Measurements from ENCODE around the gene RAP1GAP.

Gene RAP1GAP

DNA sequence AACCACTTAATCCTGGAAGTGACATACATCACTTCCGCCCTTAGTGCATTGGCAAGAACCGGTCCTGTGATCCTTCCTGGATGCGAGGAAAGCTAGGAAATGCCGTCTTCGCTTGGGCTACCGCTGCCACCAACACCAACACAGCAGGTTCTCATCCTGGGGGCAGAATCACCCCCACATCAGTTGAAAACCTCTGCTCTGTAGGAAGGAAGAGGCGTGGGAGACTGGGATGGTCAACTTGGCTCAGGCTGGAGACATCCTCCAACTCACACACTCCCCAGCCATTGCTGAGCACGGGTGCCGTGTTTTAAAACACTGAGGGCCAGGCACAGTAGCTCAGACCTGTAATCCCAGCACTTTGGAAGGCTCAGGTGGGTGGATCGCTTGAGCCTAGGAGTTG, 85.1 kb downstream of the RAP1GAP start:
- DNase-seq (ENCODE audit: low spot score) = no peak
- TF ChIP-seq CTCF (IDR thresholded peaks at IDR 0.05; ENCODE audit: borderline replicate concordance, control extremely low read depth, extremely low read depth, insufficient read depth, missing control alignments) = no peak
- in situ Hi-C loops (cut with MboI; ENCODE audit: low sequenced_read_pairs, unreplicated experiment) = no loop called here

GRCh38 chr1:21579791-21580190, 89.4 kb downstream of the RAP1GAP start:
- TF ChIP-seq CTCF (IDR thresholded peaks at IDR 0.05; ENCODE audit: borderline replicate concordance, control extremely low read depth, extremely low read depth, insufficient read depth, missing control alignments) = no peak
- in situ Hi-C loops (cut with MboI; ENCODE audit: low sequenced_read_pairs, unreplicated experiment) = no loop called here
- DNase-seq (ENCODE audit: low spot score) = no peak

GRCh38 chr1:21577933-21578332, 91.2 kb downstream of the RAP1GAP start:
- no peak for DNase-seq (ENCODE audit: low spot score)
- no peak for TF ChIP-seq CTCF (IDR thresholded peaks at IDR 0.05; ENCODE audit: borderline replicate concordance, control extremely low read depth, extremely low read depth, insufficient read depth, missing control alignments)
- in situ Hi-C loops (cut with MboI; ENCODE audit: low sequenced_read_pairs, unreplicated experiment) = no loop called here

- in situ Hi-C loops (cut with MboI; ENCODE audit: low sequenced_read_pairs, unreplicated experiment) = no loop called here
- no peak for TF ChIP-seq CTCF (IDR thresholded peaks at IDR 0.05; ENCODE audit: borderline replicate concordance, control extremely low read depth, extremely low read depth, insufficient read depth, missing control alignments)
- no peak for DNase-seq (ENCODE audit: low spot score)
Measured at GRCh38 chr1:21577324-21577723, 91.8 kb downstream of the RAP1GAP start.

GRCh38 chr1:21576798-21577187, 92.4 kb downstream of the RAP1GAP start:
- in situ Hi-C loops (cut with MboI; ENCODE audit: low sequenced_read_pairs, unreplicated experiment) = no loop called here
- TF ChIP-seq CTCF (IDR thresholded peaks at IDR 0.05; ENCODE audit: borderline replicate concordance, control extremely low read depth, extremely low read depth, insufficient read depth, missing control alignments) = no peak
- DNase-seq (ENCODE audit: low spot score) = no peak

DNA sequence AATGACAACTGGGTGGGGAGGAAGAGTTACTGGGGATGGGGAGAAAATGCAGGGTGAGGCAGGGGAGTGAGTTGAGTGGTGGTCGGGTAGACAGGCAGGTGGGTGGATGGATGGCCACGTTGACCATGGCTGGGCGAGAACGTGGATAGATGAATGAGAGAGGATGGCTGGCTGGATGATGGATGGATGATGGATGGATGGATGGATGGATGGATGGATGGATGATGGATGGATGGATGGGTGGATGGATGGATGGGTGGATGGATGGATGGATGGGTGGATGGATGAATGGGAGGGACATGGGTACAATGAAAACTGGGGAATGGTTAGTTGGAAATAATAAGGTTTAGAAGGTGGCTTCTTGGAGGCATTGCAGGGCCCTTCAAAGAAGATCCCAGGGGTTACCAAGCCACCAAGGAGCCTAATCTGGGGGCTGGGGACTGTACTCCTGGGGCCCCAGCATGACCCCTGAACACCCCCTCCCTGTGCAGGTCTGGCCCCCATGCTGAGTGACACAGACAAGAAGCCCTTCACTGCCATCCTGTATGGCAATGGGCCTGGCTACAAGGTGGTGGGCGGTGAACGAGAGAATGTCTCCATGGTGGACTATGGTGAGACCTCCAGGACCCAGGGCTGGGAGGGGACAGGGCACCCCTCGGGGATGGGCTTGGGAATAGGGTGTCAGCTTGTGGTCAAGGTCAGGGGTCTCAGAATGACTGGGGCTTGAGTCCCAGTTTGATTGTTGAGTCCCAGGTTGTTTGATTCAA, 92.9 kb downstream of the RAP1GAP start:
- no peak for TF ChIP-seq CTCF (IDR thresholded peaks at IDR 0.05; ENCODE audit: borderline replicate concordance, control extremely low read depth, extremely low read depth, insufficient read depth, missing control alignments)
- in situ Hi-C loops (cut with MboI; ENCODE audit: low sequenced_read_pairs, unreplicated experiment) = no loop called here
- no peak for DNase-seq (ENCODE audit: low spot score)
